HFF-Myc (cell line): ENCODE data around the gene HIVEP1.

Experiments used
- DNase-seq: peaks from one replicate; pipeline ENCODE4 v3.0.0-alpha.2; 2011; ENCODE audit warnings: low read depth; ENCODE audit errors: extremely low read depth
- H3K4me3 ChIP-seq: replicated peaks from 2 replicates; pipeline ENCODE4 v1.5.1; 2011; ENCODE audit warnings: low read depth, mild to moderate bottlenecking, control low read depth, low read length
- TF ChIP-seq, protein P1 (sequence below): IDR thresholded peaks from 2 replicates; pipeline ENCODE4 v1.5.1; 2012; ENCODE audit warnings: mild to moderate bottlenecking, low read depth, low read length, control low read depth; ENCODE audit errors: missing control alignments

The HIVEP1 gene

GRCh38 chr6:11976489-11976888, 35.6 kb upstream of the HIVEP1 start:
- TF ChIP-seq, protein P1, sequence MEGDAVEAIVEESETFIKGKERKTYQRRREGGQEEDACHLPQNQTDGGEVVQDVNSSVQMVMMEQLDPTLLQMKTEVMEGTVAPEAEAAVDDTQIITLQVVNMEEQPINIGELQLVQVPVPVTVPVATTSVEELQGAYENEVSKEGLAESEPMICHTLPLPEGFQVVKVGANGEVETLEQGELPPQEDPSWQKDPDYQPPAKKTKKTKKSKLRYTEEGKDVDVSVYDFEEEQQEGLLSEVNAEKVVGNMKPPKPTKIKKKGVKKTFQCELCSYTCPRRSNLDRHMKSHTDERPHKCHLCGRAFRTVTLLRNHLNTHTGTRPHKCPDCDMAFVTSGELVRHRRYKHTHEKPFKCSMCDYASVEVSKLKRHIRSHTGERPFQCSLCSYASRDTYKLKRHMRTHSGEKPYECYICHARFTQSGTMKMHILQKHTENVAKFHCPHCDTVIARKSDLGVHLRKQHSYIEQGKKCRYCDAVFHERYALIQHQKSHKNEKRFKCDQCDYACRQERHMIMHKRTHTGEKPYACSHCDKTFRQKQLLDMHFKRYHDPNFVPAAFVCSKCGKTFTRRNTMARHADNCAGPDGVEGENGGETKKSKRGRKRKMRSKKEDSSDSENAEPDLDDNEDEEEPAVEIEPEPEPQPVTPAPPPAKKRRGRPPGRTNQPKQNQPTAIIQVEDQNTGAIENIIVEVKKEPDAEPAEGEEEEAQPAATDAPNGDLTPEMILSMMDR: no peak
- no peak for DNase-seq
- H3K4me3 ChIP-seq: no peak overlapping the region

- no peak for DNase-seq
- H3K4me3 ChIP-seq: no peak overlapping the region
- TF ChIP-seq, protein P1: no peak
Observed at GRCh38 chr6:11977193-11977592, 34.9 kb upstream of the HIVEP1 start.

DNA sequence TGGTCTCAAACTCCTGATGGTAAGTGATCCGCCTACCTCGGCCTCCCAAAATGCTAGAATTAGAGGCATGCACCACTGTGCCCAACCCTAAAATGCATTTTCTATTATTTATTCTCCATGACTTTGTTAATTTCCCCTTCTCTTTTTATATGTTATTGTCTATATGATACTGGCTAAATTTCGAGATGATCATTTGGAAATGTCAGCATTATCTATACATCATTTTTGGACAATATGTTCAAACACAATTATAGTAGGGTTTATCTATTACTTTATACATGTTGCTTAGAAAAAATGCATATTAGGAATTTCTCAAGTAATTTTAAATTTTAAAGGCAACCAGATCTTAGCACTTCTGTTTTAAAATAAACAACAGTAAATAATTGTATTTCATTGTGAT, 34.4 kb upstream of the HIVEP1 start:
- TF ChIP-seq, protein P1: no peak
- DNase-seq: no peak

GRCh38 chr6:11978169-11978987, 33.7 kb upstream of the HIVEP1 start:
- TF ChIP-seq, protein P1: no peak
- H3K4me3 ChIP-seq: no peak overlapping the region
- no peak for DNase-seq

More for the DNA sequence above, 34.4 kb upstream of the HIVEP1 start:
- no peak overlapping the region for H3K4me3 ChIP-seq

GRCh38 chr6:11979866-11980265, 32.2 kb upstream of the HIVEP1 start:
- TF ChIP-seq, protein P1: no peak
- DNase-seq: no peak
- no peak overlapping the region for H3K4me3 ChIP-seq

DNA sequence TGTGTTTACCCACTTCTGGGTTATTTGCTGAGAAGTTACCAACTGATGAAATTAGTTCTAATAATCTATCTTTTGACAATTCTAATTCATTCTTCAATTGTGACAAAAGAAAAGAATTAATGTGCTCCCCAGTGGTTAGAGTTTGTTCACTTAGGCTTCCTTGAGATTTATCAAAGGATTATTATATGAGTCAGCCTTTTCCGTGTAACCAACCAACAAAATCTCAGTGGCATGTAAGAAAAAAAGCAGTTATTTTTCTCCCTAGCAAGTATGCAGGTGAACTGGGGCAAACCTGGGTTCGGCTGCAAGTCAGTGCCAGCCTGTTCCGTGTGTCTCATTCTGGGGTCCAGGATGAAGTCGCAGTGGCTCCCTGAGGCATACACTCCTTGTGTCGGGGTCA, 28.8 kb upstream of the HIVEP1 start:
- no peak for DNase-seq
- H3K4me3 ChIP-seq: no peak overlapping the region
- TF ChIP-seq, protein P1: no peak

DNA sequence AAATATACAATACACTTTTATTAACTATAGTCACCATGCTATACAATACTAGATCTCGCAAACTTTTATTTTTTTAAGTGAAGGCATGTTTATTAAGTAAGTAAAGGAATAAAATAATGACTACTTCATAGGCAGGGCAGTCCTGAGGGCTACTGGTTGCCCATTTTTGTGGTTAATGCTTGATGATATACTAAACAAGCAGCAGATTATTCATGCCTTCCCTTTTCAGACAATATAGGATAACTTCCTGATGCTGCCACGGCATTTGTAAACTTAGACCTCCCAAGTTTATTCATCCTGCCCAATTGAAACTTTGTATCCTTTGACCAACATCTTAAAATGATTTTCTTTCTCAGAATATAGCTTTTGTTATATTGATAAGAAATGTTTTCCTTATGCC, 24.7 kb upstream of the HIVEP1 start:
- no peak for DNase-seq
- no peak overlapping the region for H3K4me3 ChIP-seq
- TF ChIP-seq, protein P1: no peak
